ENCODE measurements around the gene CPA4.

GRCh38 chr7:130296221-130296951 lies 3.4 kb downstream of the CPA4 start:
- no peak for TF ChIP-seq CTCF (IDR thresholded peaks at IDR 0.05; ENCODE audit: insufficient read depth, low read length)
- no peak for TF ChIP-seq POLR2AphosphoS5 (IDR thresholded peaks at IDR 0.05; ENCODE audit: low read depth)
- no peak for TF ChIP-seq REST (IDR thresholded peaks at IDR 0.05; ENCODE audit: insufficient replicate concordance, low read depth)
- no peak for TF ChIP-seq SPI1 (IDR thresholded peaks at IDR 0.05; ENCODE audit: borderline replicate concordance, low read depth)
- TF ChIP-seq GABPA (IDR thresholded peaks at IDR 0.05; ENCODE audit: low read depth): no peak
